ENCODE data around the gene CMTM3. TPM values are rescaled to one million over a fixed set of nuclear protein-coding genes. Genes with fewer than 3 reads are reported as not detected.

Gene CMTM3
- total and polyA plus RNA-seq, 9 of the 15 experiments (the other 6 are each of a cell fraction or from before 2014, with no cell fraction given): 4.6 to 33.4 (median 17.5) TPM

GRCh38 chr16:66603537-66604375 lies 748 bp upstream of the CMTM3 start (continued):
- TF ChIP-seq MCM2 (IDR thresholded peaks at IDR 0.05; ENCODE audit: low read depth) (no peak), CREB3 (tag; conservative IDR thresholded peaks at IDR 0.05; ENCODE audit: low read depth) (peak; percentile 90), NFIC (IDR thresholded peaks at IDR 0.05) (peak; percentile 39; the same call in 1 of the 2 replicates), MTA2 (IDR thresholded peaks at IDR 0.05; ENCODE audit: low read depth) (0 out of 2 replicates have a peak, but pooled peaks have one; percentile 11)

- 3% methylated on average over 20 of the region's 61 CpGs for WGBS (ENCODE audit: insufficient coverage, low coverage, missing lambda C conversion rate)
- peak overlapping the region; percentile 92 for H3K27ac ChIP-seq (ENCODE audit: extremely low read depth, low read depth, low read length)
- H3K4me2 ChIP-seq (ENCODE audit: insufficient read depth, low read length): peak overlapping the region; percentile 70
- intact Hi-C loops (cut with micrococcal nuclease) (loop anchor here (5.0 kb wide), 2 partner anchors 87 to 198 kb away; no protein-coding TSS in a partner anchor), in situ Hi-C loops (cut with MboI) (loop anchor here (5.0 kb wide), 1 partner anchor 262 kb away; no protein-coding TSS in a partner anchor)
- no peaks in the 10 kb centered on the region for H3K27me3 ChIP-seq (ENCODE audit: control insufficient read depth in 2 of 2, insufficient read depth in 2 of 2, low read length in 2 of 2)
- peak overlapping the region; percentile 91 for H3K4me3 ChIP-seq
- peak overlapping the region; percentile 74 for H2AFZ ChIP-seq (ENCODE audit: low read depth, low read length)
- ChIA-PET POLR2A (interaction anchor here (0.5 to 1.0 kb wide), 2 partner anchors 162 to 182 kb away, joined by 3 read pairs; no protein-coding TSS in a partner anchor), CTCF (ENCODE audit: low intra/inter-chr PET ratio) (interaction anchor here (0.6 kb wide), 1 partner anchor 261 kb away, joined by 3 read pairs; no protein-coding TSS in a partner anchor)
- BruUV-seq (replicated peaks): no TSS peak
- H3K79me2 ChIP-seq (ENCODE audit: control insufficient read depth, insufficient read depth, low read length): peaks cover 17% of the 10 kb centered on the region
- ATAC-seq (peak; percentile 79), FAIRE-seq (no peak), DNase-seq (ENCODE audit: extremely low read depth in 1 of 4, low spot score in 3 of 4) (peak; percentile 75 to 86 (median 80))
- peak overlapping the region; percentile 80 to 95 for H3K9ac ChIP-seq (ENCODE audit: insufficient read depth in 1 of 2, low read depth in 2 of 2, low read length in 2 of 2)
- peaks cover 25 to 61% of the 10 kb centered on the region in 2 experiments for H3K4me1 ChIP-seq (replicated peaks in 1 of 2; ENCODE audit: control insufficient read depth in 2 of 2, insufficient read depth in 2 of 2, low read length in 2 of 2)
- H3K36me3 ChIP-seq (ENCODE audit: control insufficient read depth, insufficient read depth, low read length): peaks cover 31% of the 10 kb centered on the region; the same call in 2 of the 3 replicates
- H4K20me1 ChIP-seq (replicated peaks; ENCODE audit: control insufficient read depth, insufficient read depth, low read length): peaks cover 4% of the 10 kb centered on the region; the same call in 1 of the 2 replicates
- H3K9me1 ChIP-seq (ENCODE audit: control insufficient read depth, insufficient read depth, low read length): no peaks in the 10 kb centered on the region
- H3K9me3 ChIP-seq (replicated peaks; ENCODE audit: control insufficient read depth, insufficient read depth, low read depth, low read length): no peaks in the 10 kb centered on the region; the same call in 1 of the 2 replicates
- TF ChIP-seq MAZ (CRISPR knock-in tag; conservative IDR thresholded peaks at IDR 0.05 in 1 of 2, IDR thresholded peaks at IDR 0.05 in 1 of 2) (peak; percentile 72 to 80; a peak in 3 of 4 replicates), ZNF699 (CRISPR knock-in tag; IDR thresholded peaks at IDR 0.05; ENCODE audit: insufficient replicate concordance) (no peak), ESRRA (IDR thresholded peaks at IDR 0.05; ENCODE audit: borderline replicate concordance, low read depth) (0 out of 2 replicates have a peak, but pooled peaks have one; percentile 2), ZFX (CRISPR knock-in tag; IDR thresholded peaks at IDR 0.05) (peak; percentile 80), E2F8 (IDR thresholded peaks at IDR 0.05; ENCODE audit: low read depth, partially characterized antibody) (no peak), ATF3 (IDR thresholded peaks at IDR 0.05) (peak; percentile 83), ATF3 (CRISPR knock-in tag; conservative IDR thresholded peaks at IDR 0.05) (no peak), ILF3 (IDR thresholded peaks at IDR 0.05; ENCODE audit: borderline replicate concordance) (no peak)
Measured at GRCh38 chr16:66605177-66605978, 874 bp downstream of the CMTM3 start.
